ENCODE measurements around the gene C17orf107.

Gene C17orf107

DNA sequence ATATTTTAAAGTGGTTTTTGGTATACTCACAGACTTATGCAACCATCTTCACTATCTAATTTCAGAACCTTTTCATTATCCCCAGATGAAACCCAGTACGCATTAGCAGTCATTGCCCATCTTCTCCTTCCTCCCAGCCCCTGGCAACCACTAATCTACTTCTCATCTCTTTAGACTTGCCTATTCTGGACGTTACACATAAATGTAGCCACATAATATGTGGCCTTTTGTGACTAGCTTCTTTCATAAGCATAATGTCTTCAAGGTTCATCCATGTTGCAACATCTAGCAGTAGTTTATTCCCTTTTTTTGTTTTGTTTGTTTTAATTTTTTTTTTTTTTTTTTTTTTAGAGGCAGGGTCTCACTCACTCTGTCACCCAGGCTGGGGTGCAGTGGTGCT lies 28.5 kb upstream of the C17orf107 start:
- in situ Hi-C loops (cut with MboI; ENCODE audit: low sequenced_read_pairs) = no loop called here

GRCh38 chr17:4872786-4873185 lies 26.6 kb upstream of the C17orf107 start:
- in situ Hi-C loops (cut with MboI; ENCODE audit: low sequenced_read_pairs) = no loop called here

DNA sequence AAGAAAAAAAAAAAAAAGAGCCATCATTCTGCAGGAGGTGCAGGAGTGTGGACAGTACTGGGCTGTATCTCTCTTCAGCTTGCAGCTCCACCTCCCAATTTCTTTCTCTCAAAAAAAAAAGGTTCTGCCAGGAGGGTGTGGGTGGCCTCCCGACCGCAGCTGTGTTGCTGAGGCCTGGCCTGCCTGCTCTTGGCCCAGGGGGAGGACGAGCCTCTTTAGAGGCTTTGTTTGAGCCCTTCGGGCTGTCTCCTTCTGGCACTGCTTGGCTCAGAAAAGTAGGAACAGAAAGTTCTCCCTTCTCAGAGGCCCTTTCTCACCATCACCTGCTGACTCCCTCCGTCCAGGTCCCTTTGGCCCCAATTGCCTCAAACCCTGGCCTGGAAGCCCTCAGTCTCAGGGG lies 22.2 kb upstream of the C17orf107 start:
- in situ Hi-C loops (cut with MboI; ENCODE audit: low sequenced_read_pairs) = no loop called here

GRCh38 chr17:4879601-4880000 lies 19.7 kb upstream of the C17orf107 start:
- in situ Hi-C loops (cut with MboI; ENCODE audit: low sequenced_read_pairs) = no loop called here

DNA sequence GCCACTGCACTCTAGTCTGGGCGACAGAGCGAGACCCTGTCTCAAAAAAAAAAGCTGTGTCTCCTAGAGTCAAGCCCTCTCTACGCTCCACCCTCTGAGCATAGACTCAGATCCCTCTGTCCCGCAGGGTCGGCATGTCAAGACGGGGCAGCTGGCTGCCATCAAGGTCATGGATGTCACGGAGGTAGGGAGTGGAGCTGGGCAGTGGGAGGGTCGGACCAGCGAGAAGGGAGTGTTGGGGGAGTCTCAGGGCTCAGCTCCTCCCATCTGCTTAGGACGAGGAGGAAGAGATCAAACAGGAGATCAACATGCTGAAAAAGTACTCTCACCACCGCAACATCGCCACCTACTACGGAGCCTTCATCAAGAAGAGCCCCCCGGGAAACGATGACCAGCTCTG lies 18.5 kb upstream of the C17orf107 start:
- in situ Hi-C loops (cut with MboI; ENCODE audit: low sequenced_read_pairs) = no loop called here

GRCh38 chr17:4881761-4882555 lies 17.4 kb upstream of the C17orf107 start:
- in situ Hi-C loops (cut with MboI; ENCODE audit: low sequenced_read_pairs) = no loop called here

DNA sequence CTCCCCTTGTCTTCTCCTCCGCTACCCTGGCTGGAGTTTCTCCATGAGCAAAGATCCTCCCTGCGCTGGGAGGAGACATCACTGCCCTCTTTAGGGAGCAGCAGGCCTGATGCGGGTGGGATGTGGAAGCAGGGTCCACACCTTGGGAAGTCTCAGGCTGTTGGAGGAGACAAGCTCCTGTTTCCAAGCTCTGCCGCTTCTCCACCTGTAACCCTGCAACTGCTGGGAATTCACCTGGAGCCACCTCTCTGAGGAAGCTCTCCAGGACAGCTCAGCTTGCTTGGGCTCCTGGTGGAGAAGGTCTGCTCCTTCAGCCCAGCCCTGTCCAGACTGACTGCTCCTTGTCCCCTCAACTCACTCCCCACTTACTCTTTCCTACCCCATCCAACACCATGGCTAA lies 14.8 kb upstream of the C17orf107 start:
- in situ Hi-C loops (cut with MboI; ENCODE audit: low sequenced_read_pairs) = no loop called here

- in situ Hi-C loops (cut with MboI; ENCODE audit: low sequenced_read_pairs) = no loop called here
Measured at GRCh38 chr17:4886830-4887229, 12.5 kb upstream of the C17orf107 start.

GRCh38 chr17:4887581-4887980 lies 11.8 kb upstream of the C17orf107 start:
- in situ Hi-C loops (cut with MboI; ENCODE audit: low sequenced_read_pairs) = no loop called here

GRCh38 chr17:4891411-4892410 lies 7.6 kb upstream of the C17orf107 start:
- in situ Hi-C loops (cut with MboI; ENCODE audit: low sequenced_read_pairs) = no loop called here

- in situ Hi-C loops (cut with MboI; ENCODE audit: low sequenced_read_pairs) = no loop called here
Measured at GRCh38 chr17:4892499-4893221, 6.7 kb upstream of the C17orf107 start.

- in situ Hi-C loops (cut with MboI; ENCODE audit: low sequenced_read_pairs) = no loop called here
Measured at GRCh38 chr17:4893272-4893671, 6.1 kb upstream of the C17orf107 start.

GRCh38 chr17:4893721-4894560 lies 5.4 kb upstream of the C17orf107 start:
- in situ Hi-C loops (cut with MboI; ENCODE audit: low sequenced_read_pairs) = no loop called here

DNA sequence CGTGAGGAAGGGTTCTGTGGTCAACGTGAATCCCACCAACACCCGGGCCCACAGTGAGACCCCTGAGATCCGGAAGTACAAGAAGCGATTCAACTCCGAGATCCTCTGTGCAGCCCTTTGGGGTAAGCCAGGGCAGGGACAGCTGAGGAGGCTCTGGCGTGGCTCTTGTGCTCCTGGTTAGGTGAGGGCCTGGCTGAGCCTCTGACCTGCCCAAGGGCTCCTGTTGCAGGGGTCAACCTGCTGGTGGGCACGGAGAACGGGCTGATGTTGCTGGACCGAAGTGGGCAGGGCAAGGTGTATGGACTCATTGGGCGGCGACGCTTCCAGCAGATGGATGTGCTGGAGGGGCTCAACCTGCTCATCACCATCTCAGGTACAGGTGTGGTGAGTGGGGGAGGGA lies 4.2 kb upstream of the C17orf107 start:
- in situ Hi-C loops (cut with MboI; ENCODE audit: low sequenced_read_pairs) = no loop called here

DNA sequence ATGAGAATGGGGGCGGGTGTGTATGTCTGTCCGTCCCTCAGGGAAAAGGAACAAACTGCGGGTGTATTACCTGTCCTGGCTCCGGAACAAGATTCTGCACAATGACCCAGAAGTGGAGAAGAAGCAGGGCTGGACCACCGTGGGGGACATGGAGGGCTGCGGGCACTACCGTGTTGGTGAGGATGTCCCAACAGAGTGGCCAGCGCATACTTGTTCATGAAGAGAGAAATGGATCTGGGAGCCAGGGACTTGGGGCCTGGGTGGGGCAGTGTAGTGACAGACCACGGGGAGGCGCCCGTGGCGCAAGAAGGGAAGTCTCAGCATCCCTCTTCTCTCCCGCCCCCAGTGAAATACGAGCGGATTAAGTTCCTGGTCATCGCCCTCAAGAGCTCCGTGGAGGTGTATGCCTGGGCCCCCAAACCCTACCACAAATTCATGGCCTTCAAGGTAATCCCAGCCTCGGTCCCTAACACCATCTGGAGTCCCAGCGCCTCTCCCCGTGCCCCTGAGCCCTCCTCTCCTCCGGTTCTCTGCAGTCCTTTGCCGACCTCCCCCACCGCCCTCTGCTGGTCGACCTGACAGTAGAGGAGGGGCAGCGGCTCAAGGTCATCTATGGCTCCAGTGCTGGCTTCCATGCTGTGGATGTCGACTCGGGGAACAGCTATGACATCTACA lies 3.5 kb upstream of the C17orf107 start:
- in situ Hi-C loops (cut with MboI; ENCODE audit: low sequenced_read_pairs) = no loop called here

DNA sequence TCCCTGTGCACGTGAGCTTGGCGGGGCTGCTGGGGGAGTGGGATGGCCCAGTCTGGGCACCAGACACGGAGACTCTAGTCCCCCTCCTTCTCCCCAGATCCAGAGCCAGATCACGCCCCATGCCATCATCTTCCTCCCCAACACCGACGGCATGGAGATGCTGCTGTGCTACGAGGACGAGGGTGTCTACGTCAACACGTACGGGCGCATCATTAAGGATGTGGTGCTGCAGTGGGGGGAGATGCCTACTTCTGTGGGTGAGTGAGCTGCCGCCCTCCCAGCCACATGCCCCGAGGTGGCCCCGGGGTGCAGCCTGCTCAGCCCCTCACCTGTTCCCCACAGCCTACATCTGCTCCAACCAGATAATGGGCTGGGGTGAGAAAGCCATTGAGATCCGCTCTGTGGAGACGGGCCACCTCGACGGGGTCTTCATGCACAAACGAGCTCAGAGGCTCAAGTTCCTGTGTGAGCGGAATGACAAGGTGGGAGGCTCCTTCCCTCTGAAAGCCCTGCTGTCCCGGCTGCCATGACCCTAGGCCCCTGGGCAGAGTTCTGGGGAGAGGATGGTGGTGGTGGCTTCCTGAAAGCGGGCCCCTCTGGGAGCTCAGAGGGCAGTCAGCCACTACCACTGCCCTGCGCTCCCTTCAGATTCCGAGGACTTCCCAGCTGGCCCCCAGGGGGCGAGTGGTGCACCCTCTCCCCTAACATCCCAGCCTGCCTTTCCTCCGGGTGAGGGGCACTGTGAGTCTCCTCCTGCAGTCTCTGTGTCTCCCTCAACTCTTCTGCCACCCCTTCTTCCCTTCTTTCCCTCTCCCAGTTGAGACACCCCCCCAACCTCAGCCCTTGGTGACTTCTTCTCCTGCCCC lies 2.8 kb upstream of the C17orf107 start:
- in situ Hi-C loops (cut with MboI; ENCODE audit: low sequenced_read_pairs) = no loop called here

GRCh38 chr17:4897198-4897687 lies 2.1 kb upstream of the C17orf107 start:
- in situ Hi-C loops (cut with MboI; ENCODE audit: low sequenced_read_pairs) = no loop called here

- in situ Hi-C loops (cut with MboI; ENCODE audit: low sequenced_read_pairs) = no loop called here
Measured at GRCh38 chr17:4897785-4898184, 1.6 kb upstream of the C17orf107 start.

- in situ Hi-C loops (cut with MboI; ENCODE audit: low sequenced_read_pairs) = no loop called here
Measured at GRCh38 chr17:4898351-4898750, 985 bp upstream of the C17orf107 start.
